HG02610 (cell line): ENCODE data around the gene MSX1.
A peak's percentile ranks its signal among the peaks of the same experiment; 100 is the strongest.

Experiments
- ATAC-seq: cut with Tn5 transposase; IDR thresholded peaks from one replicate; pipeline ENCODE4 v1.9.1; 2021; ENCODE audit warnings: mild to moderate bottlenecking, moderate library complexity; ENCODE audit not compliant: unreplicated experiment

Gene MSX1

DNA sequence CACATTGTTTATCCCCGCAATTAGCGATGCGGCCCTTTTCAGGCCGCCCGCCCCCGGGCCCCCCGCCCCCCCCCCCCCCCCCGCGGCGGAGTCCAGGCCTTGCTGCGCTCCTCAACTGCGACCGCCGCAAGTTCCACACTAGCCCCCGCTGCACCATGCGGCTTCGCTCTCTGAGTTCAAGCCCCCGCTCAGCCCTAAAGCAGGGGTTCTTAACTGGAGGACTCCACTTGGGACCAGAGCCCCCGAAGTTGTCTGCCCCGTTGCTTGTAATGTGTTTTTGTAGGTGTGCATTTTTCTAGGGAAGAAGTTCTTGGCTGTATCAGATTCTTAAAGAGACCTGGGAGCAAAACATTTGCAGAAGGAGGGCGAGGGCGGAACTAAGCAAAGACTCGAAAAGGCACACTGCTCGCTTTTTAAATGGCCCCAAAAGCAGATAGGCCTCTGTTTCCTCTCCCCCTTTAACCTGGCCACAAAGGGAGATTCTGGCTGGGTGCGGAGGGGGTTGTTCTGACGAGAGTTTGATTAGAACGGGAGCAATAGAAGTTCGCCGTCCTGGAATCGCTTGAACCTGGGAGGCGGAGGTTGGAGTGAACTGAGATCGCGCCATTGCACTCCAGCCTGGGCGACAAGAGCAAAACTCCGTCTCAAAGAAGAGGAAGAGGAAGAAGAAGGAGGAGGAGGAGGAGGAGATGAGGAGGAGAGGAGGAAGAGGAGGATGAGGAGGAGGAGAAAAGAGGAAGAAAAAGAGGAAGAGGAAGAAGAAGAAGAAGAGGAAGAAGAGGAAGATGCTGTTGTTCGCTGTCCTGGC, 2.3 kb upstream of the MSX1 start:
- no peak for ATAC-seq

DNA sequence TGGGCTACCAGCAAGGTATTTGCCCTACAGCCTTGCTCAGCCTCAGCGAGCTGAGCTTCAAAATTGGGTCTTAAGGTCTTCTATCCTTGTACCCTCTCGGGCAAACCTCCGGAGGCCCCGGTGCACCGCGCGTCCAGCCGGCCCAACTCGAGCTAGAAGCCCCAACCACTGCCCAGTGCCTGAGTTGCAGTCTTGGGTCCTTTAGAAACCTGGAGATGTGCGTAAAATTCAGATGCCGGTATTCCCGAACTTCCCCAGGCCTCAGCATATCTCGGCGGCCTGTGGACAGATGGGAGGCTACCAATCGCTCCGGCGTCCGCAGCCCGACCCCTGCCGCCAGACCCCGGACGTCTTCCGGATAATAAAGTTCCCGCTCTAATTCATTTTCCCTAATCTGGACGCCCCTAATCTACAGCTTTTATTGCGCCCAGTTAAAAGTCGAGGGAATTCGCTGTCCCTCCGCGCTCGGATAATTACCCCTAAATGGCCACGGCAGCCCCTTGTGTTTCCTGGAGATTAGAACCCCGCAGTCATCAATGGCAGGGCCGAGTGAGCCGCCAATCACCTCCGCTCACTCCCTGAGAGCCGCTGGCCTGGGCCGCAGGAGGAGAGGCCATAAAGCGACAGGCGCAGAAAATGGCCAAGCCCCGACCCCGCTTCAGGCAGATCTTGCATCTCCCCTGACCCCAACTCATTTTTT, 1.5 kb upstream of the MSX1 start:
- no peak for ATAC-seq

DNA sequence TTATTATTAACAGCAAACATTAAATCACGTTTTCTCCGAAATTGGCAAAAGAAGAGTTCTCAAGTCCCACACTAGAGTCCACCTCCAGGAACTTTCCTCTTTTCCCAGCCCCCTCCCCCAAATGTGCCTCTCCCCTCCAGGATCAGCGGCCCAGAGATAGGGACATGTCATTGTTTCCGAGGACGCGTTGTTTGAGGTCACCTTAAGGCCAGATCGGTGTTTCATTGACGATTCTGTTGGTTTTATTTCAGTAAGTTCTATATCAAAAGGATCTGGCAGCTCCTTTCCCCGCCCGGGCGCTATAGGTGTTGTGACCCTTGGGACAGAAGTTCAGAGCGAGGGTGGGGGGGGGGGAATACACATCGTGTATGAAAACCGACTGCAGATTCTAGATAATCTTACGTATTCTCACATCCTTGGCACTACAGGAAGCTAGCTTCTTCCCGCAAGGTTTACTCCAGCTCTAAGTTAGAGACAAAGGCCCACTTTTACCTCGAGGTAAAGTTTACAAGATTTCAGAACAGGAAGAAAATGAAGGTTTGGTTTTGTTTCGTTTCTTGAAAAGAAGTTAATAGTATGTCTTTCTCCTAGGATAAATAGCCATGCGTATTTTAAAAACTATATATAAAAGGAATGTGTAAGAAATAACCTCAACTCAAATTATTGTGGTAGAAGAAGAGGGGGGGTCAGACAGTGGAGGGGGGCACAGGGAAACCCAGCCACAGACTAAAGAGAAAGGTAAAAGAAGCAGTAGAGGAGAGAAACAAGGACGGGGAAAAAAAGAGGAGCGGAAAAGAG, 739 bp upstream of the MSX1 start:
- ATAC-seq = no peak

DNA sequence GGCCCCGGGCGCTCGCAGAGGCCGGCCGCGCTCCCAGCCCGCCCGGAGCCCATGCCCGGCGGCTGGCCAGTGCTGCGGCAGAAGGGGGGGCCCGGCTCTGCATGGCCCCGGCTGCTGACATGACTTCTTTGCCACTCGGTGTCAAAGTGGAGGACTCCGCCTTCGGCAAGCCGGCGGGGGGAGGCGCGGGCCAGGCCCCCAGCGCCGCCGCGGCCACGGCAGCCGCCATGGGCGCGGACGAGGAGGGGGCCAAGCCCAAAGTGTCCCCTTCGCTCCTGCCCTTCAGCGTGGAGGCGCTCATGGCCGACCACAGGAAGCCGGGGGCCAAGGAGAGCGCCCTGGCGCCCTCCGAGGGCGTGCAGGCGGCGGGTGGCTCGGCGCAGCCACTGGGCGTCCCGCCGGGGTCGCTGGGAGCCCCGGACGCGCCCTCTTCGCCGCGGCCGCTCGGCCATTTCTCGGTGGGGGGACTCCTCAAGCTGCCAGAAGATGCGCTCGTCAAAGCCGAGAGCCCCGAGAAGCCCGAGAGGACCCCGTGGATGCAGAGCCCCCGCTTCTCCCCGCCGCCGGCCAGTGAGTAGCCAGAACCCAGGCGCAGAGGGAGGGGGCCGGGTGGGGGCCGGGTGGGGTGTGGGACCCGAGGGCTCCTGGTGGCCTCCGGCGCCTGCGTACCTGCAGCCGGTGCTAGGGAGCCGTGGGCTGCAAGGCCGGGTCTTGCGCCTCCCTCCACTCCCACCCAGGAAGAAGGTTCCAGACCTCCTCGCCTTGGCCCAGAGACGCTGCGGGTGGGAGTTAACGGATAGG, 534 bp downstream of the MSX1 start:
- peak; percentile 16 for ATAC-seq

DNA sequence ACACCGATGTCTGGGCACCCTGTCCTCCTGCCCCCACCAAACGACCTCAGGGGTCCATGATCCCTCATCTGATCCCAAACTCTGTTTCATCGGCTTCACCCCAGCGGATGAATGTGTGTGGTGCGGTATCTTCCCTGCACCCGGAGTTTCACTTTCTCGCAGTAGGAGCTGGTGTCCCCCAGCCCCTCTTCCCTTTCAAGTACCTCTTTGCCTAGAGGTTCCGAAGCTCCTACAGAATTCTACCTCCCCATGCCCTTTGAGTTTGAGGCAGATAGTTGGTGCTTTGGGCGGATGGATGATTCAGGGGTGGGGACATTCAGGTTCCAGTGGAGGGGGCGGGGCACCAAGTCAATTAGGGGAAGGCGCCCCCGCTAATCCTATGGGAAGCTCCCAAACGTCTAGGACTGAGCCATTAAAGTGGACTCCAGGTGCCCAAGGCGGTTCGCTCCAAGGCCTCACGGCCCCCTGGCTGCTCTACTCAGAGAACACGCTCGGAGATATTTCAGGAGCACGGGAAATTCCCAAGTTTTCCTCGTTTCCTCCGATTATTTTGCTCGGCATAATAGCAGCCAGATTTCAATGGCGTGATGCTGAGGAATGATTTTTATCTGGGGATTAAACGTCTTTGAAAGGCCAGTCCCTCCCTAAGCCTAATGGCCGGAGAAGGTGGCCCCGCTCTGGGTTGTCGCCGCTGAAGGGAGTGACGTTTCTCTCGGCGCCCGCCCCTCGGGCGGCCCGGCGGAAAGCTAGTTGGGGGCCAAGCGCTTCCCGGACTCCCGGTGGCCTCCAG, 1.3 kb downstream of the MSX1 start:
- no peak for ATAC-seq

- ATAC-seq = no peak
Measured at GRCh38 chr4:4861390-4862018, 2.0 kb downstream of the MSX1 start.

GRCh38 chr4:4862071-4862551, 2.6 kb downstream of the MSX1 start:
- ATAC-seq = no peak

DNA sequence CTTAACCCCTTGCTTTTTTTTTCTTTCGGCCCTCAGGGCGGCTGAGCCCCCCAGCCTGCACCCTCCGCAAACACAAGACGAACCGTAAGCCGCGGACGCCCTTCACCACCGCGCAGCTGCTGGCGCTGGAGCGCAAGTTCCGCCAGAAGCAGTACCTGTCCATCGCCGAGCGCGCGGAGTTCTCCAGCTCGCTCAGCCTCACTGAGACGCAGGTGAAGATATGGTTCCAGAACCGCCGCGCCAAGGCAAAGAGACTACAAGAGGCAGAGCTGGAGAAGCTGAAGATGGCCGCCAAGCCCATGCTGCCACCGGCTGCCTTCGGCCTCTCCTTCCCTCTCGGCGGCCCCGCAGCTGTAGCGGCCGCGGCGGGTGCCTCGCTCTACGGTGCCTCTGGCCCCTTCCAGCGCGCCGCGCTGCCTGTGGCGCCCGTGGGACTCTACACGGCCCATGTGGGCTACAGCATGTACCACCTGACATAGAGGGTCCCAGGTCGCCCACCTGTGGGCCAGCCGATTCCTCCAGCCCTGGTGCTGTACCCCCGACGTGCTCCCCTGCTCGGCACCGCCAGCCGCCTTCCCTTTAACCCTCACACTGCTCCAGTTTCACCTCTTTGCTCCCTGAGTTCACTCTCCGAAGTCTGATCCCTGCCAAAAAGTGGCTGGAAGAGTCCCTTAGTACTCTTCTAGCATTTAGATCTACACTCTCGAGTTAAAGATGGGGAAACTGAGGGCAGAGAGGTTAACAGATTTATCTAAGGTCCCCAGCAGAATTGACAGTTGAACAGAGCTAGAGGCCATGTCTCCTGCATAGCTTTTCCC, 3.4 kb downstream of the MSX1 start:
- no peak for ATAC-seq

GRCh38 chr4:4864443-4864939, 5.0 kb downstream of the MSX1 start:
- ATAC-seq = no peak

- no peak for ATAC-seq
Measured at GRCh38 chr4:4864940-4865704, 5.7 kb downstream of the MSX1 start.

- ATAC-seq = no peak
Measured at GRCh38 chr4:4865705-4866123, 6.2 kb downstream of the MSX1 start.

DNA sequence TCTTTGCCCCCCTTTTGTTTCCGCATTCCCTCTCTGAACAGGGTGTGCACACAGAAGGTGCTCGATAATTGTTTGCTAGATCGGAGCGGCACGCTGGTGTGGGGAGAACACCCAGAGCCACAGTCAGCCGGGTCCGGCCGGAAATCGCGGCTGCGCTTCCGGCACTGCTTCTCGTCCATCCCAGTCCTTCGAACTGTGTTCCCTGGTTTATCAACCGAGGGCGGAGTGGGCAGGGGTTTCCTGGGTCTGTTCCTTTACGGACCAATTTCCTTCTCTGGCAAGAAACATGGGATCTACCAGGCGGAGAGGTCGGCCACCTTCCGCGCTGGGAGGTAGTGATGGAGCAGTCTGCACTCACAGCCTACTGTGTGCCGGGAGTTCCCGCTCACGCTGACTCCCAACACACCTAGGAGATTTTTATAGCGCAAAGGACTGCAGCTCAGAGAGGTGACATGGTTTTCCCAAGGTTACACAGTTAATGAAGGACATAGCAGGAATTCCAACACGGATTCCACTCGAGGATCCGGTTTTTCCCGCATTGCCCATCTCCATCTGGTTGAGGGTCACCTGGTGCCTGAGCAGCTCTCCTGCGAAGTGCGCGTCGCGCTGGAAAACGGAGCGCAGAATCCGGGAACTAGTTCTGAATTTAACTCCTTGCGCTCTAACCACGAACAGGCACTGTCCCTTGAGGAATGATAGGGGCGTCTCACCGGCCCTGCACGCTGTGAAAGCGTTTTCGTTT, 6.8 kb downstream of the MSX1 start:
- ATAC-seq = no peak

DNA sequence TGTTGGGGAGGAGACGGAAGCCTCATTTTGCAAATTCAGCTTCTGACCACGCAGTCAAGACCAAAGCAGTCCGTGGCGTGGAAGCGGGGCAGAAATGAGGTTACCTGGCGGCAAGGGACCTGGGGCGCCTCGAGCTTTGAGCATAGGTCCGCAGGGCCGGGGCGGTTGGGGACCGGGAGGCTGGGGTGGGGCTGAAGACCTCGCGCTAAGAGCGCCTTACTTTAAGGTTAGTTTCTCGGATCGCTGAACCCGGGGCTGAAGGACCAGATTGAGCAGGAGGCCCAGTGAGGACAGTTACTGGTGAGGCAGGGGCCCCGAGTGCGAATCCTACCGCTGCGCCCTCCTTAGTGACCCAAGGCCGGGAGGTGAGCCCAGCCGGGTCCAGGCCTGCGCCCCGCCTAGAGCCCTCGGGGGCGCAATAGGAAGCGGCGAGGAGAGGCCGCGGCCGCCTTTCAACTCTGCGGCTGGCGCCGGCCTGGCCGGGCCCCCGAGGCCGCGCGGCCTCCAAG, 7.5 kb downstream of the MSX1 start:
- ATAC-seq = no peak

DNA sequence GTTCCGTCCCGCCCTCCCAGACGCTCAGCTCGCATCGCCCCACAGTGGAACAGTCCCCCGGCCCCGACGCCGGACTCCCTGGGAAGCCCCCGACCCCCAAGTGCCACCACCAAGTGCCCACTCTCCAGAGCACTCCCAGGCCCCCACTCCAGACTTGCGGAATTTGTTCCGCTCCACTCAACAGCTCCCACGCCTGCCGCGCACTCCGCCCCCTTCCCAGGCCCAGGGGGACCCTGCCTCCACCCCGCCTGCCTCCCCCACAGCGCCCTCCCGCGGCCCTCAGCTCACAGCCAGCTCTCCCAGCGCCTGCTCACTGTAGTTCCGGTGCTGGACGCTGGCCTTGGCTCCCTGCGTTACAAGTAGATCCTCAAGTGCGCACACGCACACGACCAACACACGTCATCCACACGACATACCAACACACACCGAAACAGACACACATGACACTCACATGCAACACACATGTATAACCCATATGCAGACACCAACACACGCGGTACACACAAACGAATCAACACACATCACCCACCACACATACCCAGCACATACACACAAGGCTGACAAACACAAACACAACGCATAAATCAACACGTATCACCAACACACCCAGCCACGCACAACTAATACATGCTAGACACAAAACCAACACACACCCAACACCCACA, 8.0 kb downstream of the MSX1 start:
- no peak for ATAC-seq

GRCh38 chr4:4868040-4868757, 8.7 kb downstream of the MSX1 start:
- no peak for ATAC-seq
